Measurements from ENCODE around the gene MCRIP2.

- TF ChIP-seq, protein P1, sequence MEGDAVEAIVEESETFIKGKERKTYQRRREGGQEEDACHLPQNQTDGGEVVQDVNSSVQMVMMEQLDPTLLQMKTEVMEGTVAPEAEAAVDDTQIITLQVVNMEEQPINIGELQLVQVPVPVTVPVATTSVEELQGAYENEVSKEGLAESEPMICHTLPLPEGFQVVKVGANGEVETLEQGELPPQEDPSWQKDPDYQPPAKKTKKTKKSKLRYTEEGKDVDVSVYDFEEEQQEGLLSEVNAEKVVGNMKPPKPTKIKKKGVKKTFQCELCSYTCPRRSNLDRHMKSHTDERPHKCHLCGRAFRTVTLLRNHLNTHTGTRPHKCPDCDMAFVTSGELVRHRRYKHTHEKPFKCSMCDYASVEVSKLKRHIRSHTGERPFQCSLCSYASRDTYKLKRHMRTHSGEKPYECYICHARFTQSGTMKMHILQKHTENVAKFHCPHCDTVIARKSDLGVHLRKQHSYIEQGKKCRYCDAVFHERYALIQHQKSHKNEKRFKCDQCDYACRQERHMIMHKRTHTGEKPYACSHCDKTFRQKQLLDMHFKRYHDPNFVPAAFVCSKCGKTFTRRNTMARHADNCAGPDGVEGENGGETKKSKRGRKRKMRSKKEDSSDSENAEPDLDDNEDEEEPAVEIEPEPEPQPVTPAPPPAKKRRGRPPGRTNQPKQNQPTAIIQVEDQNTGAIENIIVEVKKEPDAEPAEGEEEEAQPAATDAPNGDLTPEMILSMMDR (IDR thresholded peaks at IDR 0.05), result no peak
- no peak for TF ChIP-seq POLR2A (IDR thresholded peaks at IDR 0.05)
Observed at GRCh38 chr16:608019-608418, 33.6 kb upstream of the MCRIP2 start.
